WTC11 (cell line): ENCODE results near the gene DDC. TPM values are rescaled to one million over a fixed set of nuclear protein-coding genes. Genes with fewer than 3 reads are reported as not detected.

ENCODE experiments used
- ATAC-seq: fragments of 200-7000 bp; cut with Tn5 transposase; 2 replicates; pipeline ENCODE4 v1.10.0; 2021; ENCODE audit warnings: mild to moderate bottlenecking, moderate library complexity
- CTCF ChIA-PET: fragments of 300-600 bp; sonication (Branson Sonifier 250); formaldehyde crosslinking; loops from one replicate; lab custom pipeline; 2021; ENCODE audit warnings: antibody characterized with exemption; lab: Charles Lee
- POLR2A ChIA-PET: fragments of 350-600 bp; sonication (Branson Sonifier 250); formaldehyde crosslinking; loops from one replicate; lab custom pipeline; 2021; ENCODE audit warnings: antibody characterized with exemption; lab: Charles Lee
- DNase-seq: peaks from one replicate; pipeline ENCODE4 v3.0.0; 2021; ENCODE audit warnings: low spot score
- H3K27ac Mint-ChIP-seq: 2 replicates; pipeline ENCODE4 v1.8.0; 2021; ENCODE audit warnings: mixed read lengths
- H3K27me3 Mint-ChIP-seq: 2 replicates; pipeline ENCODE4 v1.8.0; 2021; ENCODE audit warnings: low read depth, mild to moderate bottlenecking, moderate library complexity, mixed read lengths
- H3K36me3 Mint-ChIP-seq: 2 replicates; pipeline ENCODE4 v1.8.0; 2021; ENCODE audit warnings: mixed read lengths
- H3K4me1 Mint-ChIP-seq: 2 replicates; pipeline ENCODE4 v1.8.0; 2022; ENCODE audit warnings: mixed read lengths
- H3K4me3 Mint-ChIP-seq: 2 replicates; pipeline ENCODE4 v1.8.0; 2021; ENCODE audit warnings: mild to moderate bottlenecking, moderate library complexity, mixed read lengths
- H3K9me3 Mint-ChIP-seq: 2 replicates; pipeline ENCODE4 v1.8.0; 2021; ENCODE audit warnings: mixed read lengths
- AFF4 ChIP-seq: sonication (generic); formaldehyde crosslinking; IDR thresholded peaks from 2 replicates; pipeline ENCODE4 v1.8.1; 2023; ENCODE audit warnings: mild to moderate bottlenecking, missing genetic modification reagents, borderline replicate concordance
- ATF1 ChIP-seq: sonication (generic); formaldehyde crosslinking; IDR thresholded peaks from 2 replicates; pipeline ENCODE4 v1.8.1; 2023; ENCODE audit warnings: mild to moderate bottlenecking, moderate library complexity, missing genetic modification reagents
- ERG ChIP-seq: fragments of 250-450 bp; sonication (Bioruptor Pico); IDR thresholded peaks from 2 replicates; pipeline ENCODE4 v1.8.0; 2021; ENCODE audit warnings: mild to moderate bottlenecking
- HMGA2 ChIP-seq: fragments of 250-450 bp; sonication (Bioruptor Pico); IDR thresholded peaks from 2 replicates; pipeline ENCODE4 v1.4.0; 2021; ENCODE audit warnings: mild to moderate bottlenecking, moderate library complexity
- IRF2 ChIP-seq: sonication (generic); formaldehyde crosslinking; IDR thresholded peaks from 2 replicates; pipeline ENCODE4 v1.8.0; 2022; ENCODE audit warnings: low read depth, missing genetic modification reagents, borderline replicate concordance
- JUN ChIP-seq: sonication (generic); formaldehyde crosslinking; IDR thresholded peaks from 2 replicates; pipeline ENCODE4 v1.8.0; 2023; ENCODE audit warnings: mild to moderate bottlenecking, missing genetic modification reagents
- ZNF317 ChIP-seq: sonication (generic); formaldehyde crosslinking; IDR thresholded peaks from 2 replicates; pipeline ENCODE4 v1.8.1; 2023; ENCODE audit warnings: low read depth, mild to moderate bottlenecking, moderate library complexity, missing genetic modification reagents, borderline replicate concordance
- total RNA-seq: library from RNA; stranded (reverse); gene quantifications from 3 replicates; pipeline ENCODE4 v1.2.3, GENCODE V29; 2021
- TF ChIP-seq, protein P1 (sequence below): sonication (generic); formaldehyde crosslinking; IDR thresholded peaks from 2 replicates; pipeline ENCODE4 v1.8.1; 2022; ENCODE audit warnings: low read depth, mild to moderate bottlenecking, moderate library complexity, missing genetic modification reagents, borderline replicate concordance
- TF ChIP-seq, protein P2 (sequence below): sonication (generic); formaldehyde crosslinking; IDR thresholded peaks from 2 replicates; pipeline ENCODE4 v1.8.1; 2022; ENCODE audit warnings: missing genetic modification reagents, borderline replicate concordance
- TF ChIP-seq, protein P3 (sequence below): sonication (generic); formaldehyde crosslinking; IDR thresholded peaks from 2 replicates; pipeline ENCODE4 v1.8.0; 2022; ENCODE audit warnings: mild to moderate bottlenecking, missing genetic modification reagents
- TF ChIP-seq, protein P4 (sequence below): fragments of 200-600 bp; IDR thresholded peaks from 2 replicates; pipeline ENCODE4 v1.8.0; 2022; ENCODE audit warnings: antibody characterized with exemption

The DDC gene
- total RNA-seq, 1 experiment from 2014 or later = not detected

- DNase-seq = no peak
- Mint-ChIP-seq H3K4me3 (no peak overlapping the region), H3K36me3 (no peaks in the 10 kb centered on the region), H3K27ac (no peak overlapping the region)
- TF ChIP-seq ATF1 (CRISPR knock-in tag) = no peak
- TF ChIP-seq, protein P1, sequence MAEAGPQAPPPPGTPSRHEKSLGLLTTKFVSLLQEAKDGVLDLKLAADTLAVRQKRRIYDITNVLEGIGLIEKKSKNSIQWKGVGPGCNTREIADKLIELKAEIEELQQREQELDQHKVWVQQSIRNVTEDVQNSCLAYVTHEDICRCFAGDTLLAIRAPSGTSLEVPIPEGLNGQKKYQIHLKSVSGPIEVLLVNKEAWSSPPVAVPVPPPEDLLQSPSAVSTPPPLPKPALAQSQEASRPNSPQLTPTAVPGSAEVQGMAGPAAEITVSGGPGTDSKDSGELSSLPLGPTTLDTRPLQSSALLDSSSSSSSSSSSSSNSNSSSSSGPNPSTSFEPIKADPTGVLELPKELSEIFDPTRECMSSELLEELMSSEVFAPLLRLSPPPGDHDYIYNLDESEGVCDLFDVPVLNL (CRISPR knock-in tag) = no peak
- TF ChIP-seq, all 79 proteins: peak for 0
- 0 out of 2 replicates have a peak, but pooled peaks cover 5% of the 10 kb centered on the region for H3K4me1 Mint-ChIP-seq
- no peaks in the 10 kb centered on the region for H3K9me3 Mint-ChIP-seq
- ChIA-PET POLR2A (no interaction called here), CTCF (interaction anchor here (0.5 to 2.4 kb wide), 13 partner anchors 13 to 696 kb away, joined by 3 to 12 read pairs (median 5); no protein-coding TSS in a partner anchor)
- peaks cover 28% of the 10 kb centered on the region for H3K27me3 Mint-ChIP-seq
- ATAC-seq = no peak
These were observed 98.2 kb downstream of the DDC start for GRCh38 chr7:50466815-50467585.

GRCh38 chr7:50463035-50463434, 102.2 kb downstream of the DDC start:
- H3K27ac Mint-ChIP-seq = no peak overlapping the region
- no peak overlapping the region for H3K4me3 Mint-ChIP-seq
- ATAC-seq (no peak), DNase-seq (no peak)
- peaks cover 12% of the 10 kb centered on the region for H3K9me3 Mint-ChIP-seq
- H3K36me3 Mint-ChIP-seq = peaks cover 8% of the 10 kb centered on the region
- peaks cover 23% of the 10 kb centered on the region for H3K27me3 Mint-ChIP-seq
- 0 out of 2 replicates have a peak, but pooled peaks cover 3% of the 10 kb centered on the region for H3K4me1 Mint-ChIP-seq
- POLR2A ChIA-PET = no interaction called here
- CTCF ChIA-PET = no interaction called here
- TF ChIP-seq, protein P2, sequence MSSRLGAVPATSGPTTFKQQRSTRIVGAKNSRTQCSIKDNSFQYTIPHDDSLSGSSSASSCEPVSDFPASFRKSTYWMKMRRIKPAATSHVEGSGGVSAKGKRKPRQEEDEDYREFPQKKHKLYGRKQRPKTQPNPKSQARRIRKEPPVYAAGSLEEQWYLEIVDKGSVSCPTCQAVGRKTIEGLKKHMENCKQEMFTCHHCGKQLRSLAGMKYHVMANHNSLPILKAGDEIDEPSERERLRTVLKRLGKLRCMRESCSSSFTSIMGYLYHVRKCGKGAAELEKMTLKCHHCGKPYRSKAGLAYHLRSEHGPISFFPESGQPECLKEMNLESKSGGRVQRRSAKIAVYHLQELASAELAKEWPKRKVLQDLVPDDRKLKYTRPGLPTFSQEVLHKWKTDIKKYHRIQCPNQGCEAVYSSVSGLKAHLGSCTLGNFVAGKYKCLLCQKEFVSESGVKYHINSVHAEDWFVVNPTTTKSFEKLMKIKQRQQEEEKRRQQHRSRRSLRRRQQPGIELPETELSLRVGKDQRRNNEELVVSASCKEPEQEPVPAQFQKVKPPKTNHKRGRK (CRISPR knock-in tag) = no peak
- no peak for TF ChIP-seq ZNF317 (CRISPR knock-in tag)
- TF ChIP-seq ERG (CRISPR knock-in tag) = no peak
- TF ChIP-seq HMGA2 = no peak
- TF ChIP-seq, protein P3, sequence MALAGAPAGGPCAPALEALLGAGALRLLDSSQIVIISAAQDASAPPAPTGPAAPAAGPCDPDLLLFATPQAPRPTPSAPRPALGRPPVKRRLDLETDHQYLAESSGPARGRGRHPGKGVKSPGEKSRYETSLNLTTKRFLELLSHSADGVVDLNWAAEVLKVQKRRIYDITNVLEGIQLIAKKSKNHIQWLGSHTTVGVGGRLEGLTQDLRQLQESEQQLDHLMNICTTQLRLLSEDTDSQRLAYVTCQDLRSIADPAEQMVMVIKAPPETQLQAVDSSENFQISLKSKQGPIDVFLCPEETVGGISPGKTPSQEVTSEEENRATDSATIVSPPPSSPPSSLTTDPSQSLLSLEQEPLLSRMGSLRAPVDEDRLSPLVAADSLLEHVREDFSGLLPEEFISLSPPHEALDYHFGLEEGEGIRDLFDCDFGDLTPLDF (CRISPR knock-in tag) = no peak
- no peak for TF ChIP-seq AFF4
- no peak for TF ChIP-seq JUN (CRISPR knock-in tag)

DNA sequence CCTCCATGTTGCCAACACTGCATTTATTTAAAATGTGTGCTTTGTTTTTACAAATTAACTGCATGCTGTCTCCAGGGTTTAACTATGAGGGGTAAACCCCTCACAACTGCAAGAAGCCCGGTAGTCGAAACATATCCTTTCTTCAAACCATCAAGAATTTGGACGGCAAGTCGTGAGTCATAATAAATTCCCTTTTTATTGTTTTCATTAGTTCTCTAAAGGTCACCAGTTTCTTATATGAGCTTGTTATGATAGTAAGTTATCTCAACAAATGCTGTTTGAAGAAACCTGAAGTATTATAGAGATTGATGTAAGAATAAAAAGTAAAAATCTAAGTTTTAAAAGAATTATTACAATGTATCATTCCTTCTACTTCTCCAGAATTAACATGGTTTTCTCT, 102.8 kb downstream of the DDC start:
- ChIA-PET POLR2A (no interaction called here), CTCF (no interaction called here)
- Mint-ChIP-seq H3K4me3 (no peak overlapping the region), H3K36me3 (peaks cover 14% of the 10 kb centered on the region), H3K27ac (no peak overlapping the region), H3K4me1 (no peaks in the 10 kb centered on the region), H3K27me3 (peaks cover 17% of the 10 kb centered on the region), H3K9me3 (peaks cover 19% of the 10 kb centered on the region)
- DNase-seq (no peak), ATAC-seq (no peak)
- TF ChIP-seq IRF2 (CRISPR knock-in tag) (no peak), AFF4 (no peak)
- TF ChIP-seq, protein P4, sequence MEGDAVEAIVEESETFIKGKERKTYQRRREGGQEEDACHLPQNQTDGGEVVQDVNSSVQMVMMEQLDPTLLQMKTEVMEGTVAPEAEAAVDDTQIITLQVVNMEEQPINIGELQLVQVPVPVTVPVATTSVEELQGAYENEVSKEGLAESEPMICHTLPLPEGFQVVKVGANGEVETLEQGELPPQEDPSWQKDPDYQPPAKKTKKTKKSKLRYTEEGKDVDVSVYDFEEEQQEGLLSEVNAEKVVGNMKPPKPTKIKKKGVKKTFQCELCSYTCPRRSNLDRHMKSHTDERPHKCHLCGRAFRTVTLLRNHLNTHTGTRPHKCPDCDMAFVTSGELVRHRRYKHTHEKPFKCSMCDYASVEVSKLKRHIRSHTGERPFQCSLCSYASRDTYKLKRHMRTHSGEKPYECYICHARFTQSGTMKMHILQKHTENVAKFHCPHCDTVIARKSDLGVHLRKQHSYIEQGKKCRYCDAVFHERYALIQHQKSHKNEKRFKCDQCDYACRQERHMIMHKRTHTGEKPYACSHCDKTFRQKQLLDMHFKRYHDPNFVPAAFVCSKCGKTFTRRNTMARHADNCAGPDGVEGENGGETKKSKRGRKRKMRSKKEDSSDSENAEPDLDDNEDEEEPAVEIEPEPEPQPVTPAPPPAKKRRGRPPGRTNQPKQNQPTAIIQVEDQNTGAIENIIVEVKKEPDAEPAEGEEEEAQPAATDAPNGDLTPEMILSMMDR = no peak
